GM18508 (cell line): ENCODE measurements around the gene RPA1.
"Not testable (repeated sequence)": the region's sequence is repeated elsewhere in the genome, so short reads cannot be mapped to it uniquely, and the experiment has no call there.

Experiments used
- ATAC-seq: cut with Tn5 transposase; IDR thresholded peaks from one replicate; pipeline ENCODE4 v1.9.1; 2021; ENCODE audit warnings: moderate number of reproducible peaks; ENCODE audit not compliant: insufficient read depth, unreplicated experiment

Gene RPA1

DNA sequence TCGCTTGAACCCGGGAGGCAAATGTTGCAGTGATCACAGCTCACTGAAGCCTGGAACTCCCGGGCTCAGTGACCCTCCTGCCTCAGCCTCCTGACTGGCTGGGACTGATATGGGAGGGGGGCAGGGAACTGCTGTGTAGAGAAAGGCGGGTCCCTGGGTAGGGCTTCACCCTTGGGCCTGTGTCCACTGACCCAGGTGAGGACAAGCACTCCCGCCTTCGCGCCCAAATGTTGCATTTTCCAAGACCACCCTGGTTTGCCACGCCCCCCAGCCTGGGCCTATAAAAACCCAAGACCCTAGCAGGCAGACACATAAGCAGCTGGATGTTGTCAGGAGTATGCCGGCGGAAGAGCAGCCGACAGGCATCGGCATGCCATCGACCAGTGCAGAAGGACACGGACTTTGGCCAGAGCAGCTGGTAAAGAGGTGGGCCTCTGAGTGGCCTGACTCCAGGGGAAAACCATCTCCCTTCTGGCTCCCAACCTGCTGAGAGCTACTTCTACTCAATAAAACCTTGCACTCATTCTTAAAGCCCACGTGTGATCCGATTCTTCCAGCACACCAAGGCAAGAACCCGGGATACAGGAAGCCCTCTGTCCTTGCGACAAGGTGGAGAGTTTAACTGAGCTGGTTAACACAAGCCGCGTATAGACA, 19.2 kb upstream of the RPA1 start:
- no peak for ATAC-seq

DNA sequence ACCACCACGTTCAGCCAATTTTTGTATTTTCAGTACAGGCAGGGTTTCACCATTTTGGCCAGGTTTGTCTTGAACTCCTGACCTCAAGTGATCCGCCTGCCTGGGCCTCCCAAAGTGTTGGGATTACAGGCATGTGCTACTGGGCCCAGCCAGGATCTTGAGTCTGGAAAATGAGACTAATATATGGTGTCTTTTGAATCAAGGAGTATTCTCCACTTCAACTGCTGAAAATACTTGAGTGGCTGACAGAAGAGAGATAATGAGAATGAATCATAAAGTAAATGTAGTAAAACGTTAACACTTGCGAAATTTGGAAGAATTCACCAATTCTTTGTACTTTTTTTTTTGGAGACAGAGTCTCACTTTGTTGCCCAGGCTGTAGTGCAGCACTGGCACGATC, 16.7 kb upstream of the RPA1 start:
- ATAC-seq = no peak

DNA sequence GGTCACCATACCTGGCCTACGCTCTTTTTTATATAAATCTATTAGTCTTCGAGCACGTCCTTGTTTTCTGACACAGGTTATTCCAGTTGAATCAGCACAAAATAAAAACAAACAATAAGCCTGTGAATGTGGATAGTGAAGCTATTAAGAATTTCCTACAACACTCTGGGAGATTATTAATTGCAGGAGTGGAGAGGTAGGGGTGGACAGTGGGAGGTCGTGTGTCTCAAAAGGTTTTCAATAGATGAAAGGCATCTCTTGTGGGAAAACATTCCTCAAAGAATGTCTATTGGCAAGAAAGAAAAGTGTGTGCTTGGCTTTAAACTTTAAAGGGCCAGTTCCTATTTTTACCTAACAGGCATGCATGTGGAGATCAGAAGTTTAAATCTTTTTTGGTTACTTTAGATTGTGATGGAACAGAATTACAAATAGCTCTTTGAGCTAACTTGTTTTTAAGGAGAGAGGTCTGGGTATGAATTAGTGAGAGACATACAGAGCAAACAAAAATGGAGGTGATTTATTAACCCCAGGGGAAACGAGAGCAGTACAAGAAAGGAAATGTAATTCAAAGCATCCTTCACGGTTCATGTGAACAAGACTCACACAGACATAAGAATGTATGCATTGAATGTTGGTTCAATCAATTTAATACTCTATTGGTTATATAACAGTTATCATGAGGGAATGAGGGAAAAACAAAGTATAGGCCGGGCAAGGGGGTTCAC, 9.1 kb upstream of the RPA1 start:
- ATAC-seq = no peak

DNA sequence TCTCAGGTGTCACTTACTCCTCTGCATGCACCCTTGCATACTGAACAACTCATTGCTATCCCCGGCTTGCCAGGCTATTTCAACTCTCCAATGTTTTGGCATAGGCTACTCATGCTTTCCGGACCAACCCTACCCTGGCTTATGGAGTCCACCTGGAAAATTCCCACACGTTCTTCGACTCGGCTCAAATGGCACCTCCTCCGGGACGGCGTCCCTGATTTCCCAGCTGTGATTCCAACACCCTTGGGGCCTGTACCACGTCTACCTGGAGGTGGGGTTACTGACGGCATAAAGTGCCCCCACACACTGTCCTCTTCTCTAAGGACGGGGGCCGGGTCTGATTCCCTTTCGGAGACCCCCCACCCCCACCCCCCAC, 601 bp upstream of the RPA1 start:
- ATAC-seq = no peak

DNA sequence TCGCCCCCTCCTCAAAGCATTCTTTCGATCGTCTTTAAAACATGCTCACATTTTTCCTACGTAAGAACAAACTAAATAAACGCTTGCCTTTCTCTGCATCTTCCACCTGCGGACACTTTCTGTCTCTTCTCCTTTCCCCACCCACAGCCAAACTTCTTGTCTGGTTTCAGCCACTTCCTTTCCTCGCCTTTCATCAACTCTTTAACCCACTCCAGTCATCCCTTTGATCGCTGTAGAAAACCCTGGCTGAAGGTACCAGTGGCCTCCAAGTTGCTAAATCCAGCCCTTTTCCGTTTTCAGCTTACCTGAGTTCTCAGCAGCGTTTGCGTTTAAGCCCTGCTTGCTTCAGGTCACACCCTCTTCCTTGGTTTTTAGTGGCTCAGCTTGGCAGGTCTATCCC, 483 bp downstream of the RPA1 start:
- ATAC-seq = no peak

DNA sequence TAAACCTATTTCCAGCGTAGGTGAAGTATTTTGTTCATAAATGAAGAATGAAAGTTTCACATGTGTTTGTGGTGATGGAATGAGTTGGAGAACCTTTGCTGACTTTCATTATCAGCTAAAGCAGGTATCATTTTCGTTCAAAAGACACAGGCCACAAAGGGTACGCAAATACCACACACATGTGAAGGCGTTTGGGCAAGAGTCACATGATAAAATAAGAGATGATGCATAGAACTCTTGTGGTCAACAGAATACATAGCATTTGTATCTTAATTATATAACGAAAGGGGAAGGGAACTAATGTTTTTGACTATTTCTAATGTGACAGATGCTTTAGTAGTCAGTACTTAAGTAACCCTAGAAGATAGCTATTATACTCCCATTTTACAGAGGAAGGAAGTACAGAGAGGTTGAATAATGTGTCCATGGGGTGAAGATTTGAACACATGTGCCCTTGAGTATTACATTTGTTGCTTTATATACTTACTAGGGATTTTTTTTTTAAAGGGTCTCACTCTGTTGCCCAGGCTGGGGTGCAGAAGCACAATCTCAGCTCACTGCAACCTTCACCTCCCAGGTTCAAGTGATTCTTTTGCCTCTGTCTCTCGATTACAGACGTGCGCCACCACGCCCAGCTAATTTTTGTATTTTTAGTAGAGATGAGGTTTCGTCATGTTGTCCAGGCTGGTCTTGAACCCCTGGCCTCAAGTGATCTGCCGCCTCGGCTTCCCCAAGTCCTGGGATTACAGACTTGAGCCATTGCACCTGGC, 4.8 kb downstream of the RPA1 start:
- ATAC-seq = peak; percentile 46

DNA sequence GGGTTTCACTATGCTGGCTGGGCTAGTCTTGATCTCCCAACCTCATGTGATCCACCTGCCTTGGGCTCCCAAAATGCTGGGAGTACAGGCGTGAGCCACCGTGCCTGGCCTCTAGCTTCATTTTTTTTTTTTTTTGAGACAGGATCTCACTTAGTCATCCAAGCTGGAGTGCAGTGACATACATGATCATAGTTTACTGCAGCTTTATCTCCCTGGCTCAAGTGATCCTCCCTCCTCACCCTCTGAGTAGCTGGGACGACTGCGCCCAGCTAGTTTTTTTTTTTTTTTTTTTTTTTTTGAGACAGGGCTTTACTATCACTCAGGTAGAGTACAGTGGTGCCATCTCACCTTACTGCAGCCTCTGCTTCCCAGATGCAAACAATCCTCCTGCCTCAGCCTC, 9.7 kb downstream of the RPA1 start:
- ATAC-seq = no peak

DNA sequence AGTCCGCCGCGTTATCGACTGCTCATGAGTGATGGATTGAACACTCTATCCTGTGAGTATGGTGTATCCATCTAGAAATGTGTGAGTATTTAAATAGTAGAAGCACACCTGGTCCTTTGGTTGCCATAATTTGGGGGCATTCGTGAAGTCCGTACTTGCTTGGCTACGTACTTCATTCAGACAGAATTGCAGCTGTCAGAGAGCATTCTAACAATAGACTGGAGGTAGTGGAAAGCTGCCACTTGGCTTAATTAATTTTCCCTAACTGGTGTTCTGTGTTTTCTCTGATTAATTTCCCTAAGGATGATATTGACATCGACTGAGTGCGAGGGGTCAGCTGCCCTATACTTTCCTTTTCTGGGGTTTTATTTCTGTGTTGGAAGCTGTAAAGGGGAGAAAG, 14.1 kb downstream of the RPA1 start:
- no peak for ATAC-seq

DNA sequence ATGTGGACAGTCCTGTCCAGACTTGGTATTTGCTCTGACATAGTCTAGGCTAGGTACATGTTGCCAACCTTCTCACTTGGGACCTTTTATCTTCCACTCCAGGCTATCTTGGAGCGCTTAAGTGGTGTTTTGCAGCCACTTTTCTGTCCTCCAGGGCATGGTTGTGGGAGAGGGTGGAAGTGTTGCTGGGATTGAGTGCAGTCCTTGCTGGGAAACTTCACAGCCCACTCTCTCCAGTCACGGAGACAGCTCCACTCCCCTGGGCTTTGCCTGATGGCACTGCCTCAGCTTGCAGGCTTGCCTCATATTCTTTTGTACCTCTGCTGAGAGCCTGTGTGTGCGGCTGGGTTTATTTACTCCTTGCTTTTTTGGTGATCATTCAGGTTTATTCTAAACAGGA, 17.4 kb downstream of the RPA1 start:
- ATAC-seq = no peak

DNA sequence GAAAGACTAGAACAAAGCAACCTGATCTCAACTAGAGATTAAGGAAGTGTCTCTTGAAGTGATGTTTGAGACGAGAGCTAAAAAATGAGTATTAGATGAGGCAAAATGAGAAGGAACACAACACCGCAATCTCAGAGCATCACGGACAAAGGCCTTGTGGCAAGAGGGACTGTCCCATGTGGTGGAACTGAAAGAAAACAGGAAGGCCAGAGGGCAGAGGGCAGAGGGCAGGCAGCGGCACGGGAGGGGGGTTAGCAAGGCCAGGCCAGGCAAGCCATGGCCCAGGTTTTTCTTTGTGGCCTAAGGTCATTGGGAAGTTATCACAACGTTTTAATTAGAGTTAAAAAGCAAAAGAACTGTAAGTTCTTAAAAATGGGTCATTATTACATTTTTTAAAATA, 22.5 kb downstream of the RPA1 start:
- no peak for ATAC-seq

DNA sequence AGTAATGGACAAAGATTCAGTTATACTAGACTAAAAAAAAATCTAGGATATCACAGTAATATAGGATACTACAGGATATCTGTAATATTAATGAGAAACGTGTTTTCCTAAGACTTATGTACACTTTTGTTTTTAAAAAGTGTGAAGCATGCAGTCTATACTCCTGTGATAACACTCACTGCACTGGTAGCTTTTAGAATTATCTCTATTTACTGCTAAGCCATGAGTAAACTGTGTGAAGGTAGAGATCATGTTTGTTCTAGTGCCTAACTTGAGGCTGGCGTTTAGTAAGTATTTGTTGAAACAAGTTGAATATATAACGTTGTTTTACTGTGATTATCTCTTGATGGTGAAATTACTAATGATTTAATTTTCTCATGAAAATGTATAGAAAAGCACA, 23.9 kb downstream of the RPA1 start:
- no peak for ATAC-seq

DNA sequence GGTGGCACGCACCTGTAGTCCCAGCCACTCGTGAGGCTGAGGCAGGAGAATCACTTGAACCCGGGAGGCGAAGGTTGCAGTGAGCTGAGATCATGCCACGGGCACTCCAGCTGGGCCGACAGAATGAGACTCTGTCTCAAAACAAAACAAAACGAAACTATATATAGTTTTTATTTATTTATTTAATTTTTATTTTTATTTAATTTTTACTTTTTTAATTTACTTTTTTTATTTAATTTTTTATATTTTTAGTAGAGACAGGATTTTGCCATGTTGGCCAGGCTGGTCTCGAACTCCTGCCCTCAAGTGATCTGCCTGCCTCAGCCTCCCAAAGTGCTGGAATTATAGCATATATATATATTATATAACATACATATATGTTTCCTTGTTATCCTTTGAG, 26.7 kb downstream of the RPA1 start:
- not testable (repeated sequence) for ATAC-seq

DNA sequence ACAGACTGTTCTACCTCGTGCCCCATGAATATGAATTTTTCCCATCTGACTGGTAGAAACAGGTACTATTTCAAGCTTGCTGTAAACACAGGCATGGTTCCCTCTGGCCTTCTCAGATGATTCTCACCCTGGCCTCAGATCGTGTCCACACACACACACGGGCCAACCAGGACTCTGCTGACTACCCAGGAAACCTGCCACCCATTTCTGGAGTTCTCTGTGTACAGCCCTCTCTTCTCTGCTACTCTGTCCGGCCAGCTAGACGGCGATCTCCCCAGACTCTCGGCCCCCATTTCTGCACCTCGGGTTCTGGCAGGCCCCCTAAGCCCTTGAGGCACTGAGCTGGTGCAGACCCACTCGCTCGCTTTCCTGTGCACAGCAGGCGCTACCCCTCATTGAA, 31.2 kb downstream of the RPA1 start:
- no peak for ATAC-seq

DNA sequence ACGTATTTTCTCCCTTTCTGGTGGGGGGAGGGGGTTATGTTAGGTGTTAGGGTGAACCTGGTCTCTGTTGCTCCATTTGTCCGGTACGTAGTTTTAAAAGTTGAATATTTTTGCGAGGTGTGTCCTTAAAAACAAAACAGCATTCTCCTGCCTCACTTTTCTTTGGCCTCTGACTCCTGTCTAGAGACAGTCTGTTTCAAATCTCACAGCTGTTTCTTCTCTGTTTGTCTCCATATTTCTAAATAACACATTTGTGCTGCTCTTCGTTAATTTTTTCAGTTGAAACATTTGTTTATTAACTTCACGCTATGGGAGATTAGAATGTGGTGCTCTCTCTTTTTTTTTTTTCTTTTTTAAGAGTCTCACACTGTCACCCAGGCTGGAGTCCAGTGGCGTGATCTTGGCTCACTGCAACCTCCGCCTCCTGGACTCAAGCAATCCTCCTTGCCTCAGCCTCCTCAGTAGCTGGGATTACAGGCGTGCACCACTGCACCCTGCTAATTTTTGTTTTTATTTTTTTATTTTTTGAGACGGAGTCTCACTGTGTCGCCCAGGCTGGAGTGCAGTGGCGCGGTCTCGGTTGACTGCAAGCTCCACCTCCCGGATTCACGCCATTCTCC, 31.7 kb downstream of the RPA1 start:
- no peak for ATAC-seq

DNA sequence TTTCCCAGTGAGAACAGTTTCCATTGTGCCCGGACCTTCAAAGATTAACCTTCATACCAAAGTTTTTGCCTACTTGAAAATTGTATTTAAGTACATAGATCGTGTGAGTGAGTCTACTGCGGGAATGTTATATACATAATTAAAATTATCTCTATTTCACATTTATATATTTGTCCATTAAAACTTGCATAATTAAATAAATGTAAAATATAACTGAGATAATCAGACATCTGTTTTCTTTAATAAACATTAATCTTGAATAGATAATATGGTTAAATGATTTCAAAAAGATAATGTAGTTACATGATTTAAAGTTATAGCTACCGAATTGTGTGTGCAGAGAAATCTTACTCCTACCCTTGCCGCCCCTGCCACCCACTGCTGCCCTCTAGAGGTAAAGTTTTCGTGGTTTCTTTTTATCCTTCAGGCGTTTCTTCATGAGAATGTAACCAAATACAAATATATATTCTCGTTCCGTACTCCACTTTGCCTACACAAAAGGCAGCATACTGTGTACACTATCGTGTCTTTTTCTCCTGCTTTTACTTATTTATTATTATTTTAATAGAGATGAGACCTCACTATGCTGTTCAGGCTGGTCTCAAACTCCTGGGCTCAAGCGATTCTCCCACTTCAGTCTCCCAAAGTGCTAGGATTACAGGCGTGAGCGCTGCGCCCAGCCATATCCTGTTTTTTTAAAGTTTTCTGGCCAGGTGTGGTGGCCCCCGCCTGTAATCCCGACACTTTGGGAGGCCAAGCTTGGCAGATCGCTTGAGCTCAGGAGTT, 35.6 kb downstream of the RPA1 start:
- ATAC-seq = no peak

DNA sequence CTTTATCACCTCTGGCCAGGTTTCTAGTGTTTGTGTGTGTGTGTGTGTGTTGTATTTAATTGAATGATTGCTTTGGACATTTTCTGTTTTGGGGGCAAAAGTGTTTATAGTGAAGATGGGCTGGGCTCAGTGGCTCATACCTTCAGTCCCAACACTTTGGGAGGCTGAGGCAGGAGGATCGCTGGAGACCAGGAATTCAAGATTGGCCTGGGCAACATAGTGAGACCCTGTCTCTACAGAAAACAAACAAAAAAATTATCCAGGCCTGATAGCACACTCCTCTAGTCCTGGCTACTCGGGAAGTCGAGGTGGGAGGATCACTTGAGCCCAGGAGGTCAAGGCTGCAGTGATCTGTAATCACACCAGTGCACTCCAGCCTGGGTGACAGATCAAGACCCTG, 37.5 kb downstream of the RPA1 start:
- no peak for ATAC-seq

DNA sequence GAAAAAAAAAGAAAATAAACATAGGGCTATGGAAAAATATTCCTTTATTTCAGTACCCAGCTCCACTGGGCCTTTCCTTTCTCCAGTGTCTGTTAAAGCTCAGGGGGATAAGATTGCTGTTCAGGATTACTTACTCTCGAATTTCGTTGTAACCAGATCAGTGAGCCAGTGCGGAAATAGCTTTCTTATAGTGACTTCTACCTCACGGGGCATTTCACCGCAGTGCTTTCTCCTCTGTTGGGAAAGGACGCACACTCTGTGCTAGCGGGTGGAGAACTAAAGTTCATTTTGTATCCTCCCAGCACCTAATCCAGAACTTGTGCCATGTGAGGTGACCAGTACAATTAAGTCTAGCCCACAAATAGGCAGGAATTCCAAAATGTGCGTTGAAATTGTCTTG, 38.3 kb downstream of the RPA1 start:
- ATAC-seq = no peak

DNA sequence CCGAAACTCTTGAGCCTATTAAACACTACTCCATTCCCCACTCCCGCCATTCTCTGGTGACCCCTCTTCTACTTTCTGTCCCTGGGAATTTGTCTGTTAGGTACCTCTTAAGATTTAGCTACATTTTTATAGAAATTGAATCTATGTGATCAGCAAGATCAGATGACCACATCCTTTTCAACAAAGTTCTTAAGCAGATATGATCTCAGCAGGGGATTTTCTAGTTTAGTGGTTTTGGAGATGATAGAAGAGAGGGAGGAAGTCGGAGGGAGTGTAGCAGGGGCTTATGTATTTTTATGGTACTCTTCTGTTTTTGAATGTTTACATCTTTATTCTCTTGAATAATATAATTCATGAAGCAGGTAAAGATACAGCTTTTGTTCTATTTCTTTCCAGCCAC, 40.8 kb downstream of the RPA1 start:
- no peak for ATAC-seq

DNA sequence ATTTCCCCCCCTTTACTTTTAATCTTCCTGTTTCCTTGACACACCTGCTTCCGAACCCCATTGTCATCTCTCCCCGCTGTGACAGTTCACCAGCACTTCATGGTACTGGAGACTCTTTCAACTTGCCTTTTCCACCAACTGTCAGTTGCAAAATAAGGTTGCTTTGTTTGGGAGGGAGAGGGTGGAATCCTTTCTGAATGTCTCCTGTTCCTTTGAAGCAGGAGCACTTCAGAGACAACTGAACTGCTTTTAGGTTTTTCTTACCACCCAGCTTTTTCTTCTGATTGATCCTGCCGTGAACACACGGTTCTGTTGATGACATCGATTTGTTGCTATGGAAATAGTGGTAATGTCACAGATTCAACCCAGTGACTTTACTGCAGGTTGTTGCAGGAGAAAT, 42.0 kb downstream of the RPA1 start:
- ATAC-seq = no peak

DNA sequence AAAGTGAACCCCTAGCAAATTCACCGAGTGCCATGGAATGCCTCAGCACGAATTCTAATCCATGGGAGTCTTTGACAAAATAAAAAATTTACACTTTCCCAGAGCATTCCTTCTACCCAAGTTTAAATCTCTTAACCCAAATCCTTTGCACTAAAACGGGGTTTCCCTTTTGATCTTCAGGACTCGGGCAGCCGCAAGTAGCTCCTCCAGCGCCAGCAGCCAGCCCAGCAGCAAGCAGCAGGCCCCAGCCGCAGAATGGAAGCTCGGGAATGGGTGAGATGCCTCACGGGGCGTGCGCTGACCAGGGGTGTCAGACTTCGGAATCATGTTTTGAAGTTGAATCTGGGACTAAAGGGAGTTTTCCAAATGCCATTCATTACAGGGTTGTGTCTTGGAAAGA, 42.4 kb downstream of the RPA1 start:
- no peak for ATAC-seq
